Endodermal cell (in vitro differentiated cells): Measurements from ENCODE around the gene C8G. TPM values are rescaled to one million over a fixed set of nuclear protein-coding genes. Genes with fewer than 3 reads are reported as not detected.

Source experiments
- DNase-seq: peaks from one replicate; pipeline ENCODE4 v3.0.0-alpha.2; 2017
- H3K27ac ChIP-seq: 2 replicates; pipeline ENCODE4 v1.5.1; 2013; ENCODE audit warnings: mild to moderate bottlenecking, low read depth, low read length, moderate library complexity
- H3K27me3 ChIP-seq: 2 replicates; pipeline ENCODE4 v1.6.1; 2013; ENCODE audit warnings: mild to moderate bottlenecking, low read length, moderate library complexity; ENCODE audit not compliant: insufficient read depth, control insufficient read depth, poor library complexity, severe bottlenecking
- H3K36me3 ChIP-seq: 2 replicates; pipeline ENCODE4 v1.7.0; 2013; ENCODE audit warnings: mild to moderate bottlenecking, low read length, moderate library complexity; ENCODE audit not compliant: control insufficient read depth, insufficient read depth
- H3K4me1 ChIP-seq: one replicate; pipeline ENCODE4 v1.7.0; 2013; ENCODE audit warnings: low read length; ENCODE audit not compliant: control insufficient read depth, insufficient read depth
- H3K4me3 ChIP-seq: 2 replicates; pipeline ENCODE4 v1.5.1; 2013; ENCODE audit warnings: mild to moderate bottlenecking, low read length, moderate library complexity
- H3K9ac ChIP-seq: 2 replicates; pipeline ENCODE4 v1.6.1; 2013; ENCODE audit warnings: mild to moderate bottlenecking, low read length, moderate library complexity; ENCODE audit not compliant: poor library complexity, severe bottlenecking; ENCODE audit errors: extremely low read depth
- H3K9me3 ChIP-seq: 2 replicates; pipeline ENCODE4 v1.6.1; 2013; ENCODE audit warnings: mild to moderate bottlenecking, low read length, moderate library complexity; ENCODE audit not compliant: control insufficient read depth
- H3K27ac Mint-ChIP-seq: 2 replicates; pipeline ENCODE4 v1.8.0; 2020; ENCODE audit warnings: mixed read lengths
- H3K27me3 Mint-ChIP-seq: 2 replicates; pipeline ENCODE4 v1.8.0; 2021; ENCODE audit warnings: mild to moderate bottlenecking, mixed read lengths; ENCODE audit not compliant: insufficient read depth
- H3K36me3 Mint-ChIP-seq: 2 replicates; pipeline ENCODE4 v1.8.0; 2020; ENCODE audit warnings: low read depth, mixed read lengths
- H3K4me1 Mint-ChIP-seq: 2 replicates; pipeline ENCODE4 v1.8.0; 2020; ENCODE audit warnings: mixed read lengths
- H3K4me3 Mint-ChIP-seq: 2 replicates; pipeline ENCODE4 v1.8.0; 2020; ENCODE audit warnings: mild to moderate bottlenecking, moderate library complexity, mixed read lengths
- H3K9me3 Mint-ChIP-seq: 2 replicates; pipeline ENCODE4 v1.8.0; 2020; ENCODE audit warnings: mild to moderate bottlenecking, mixed read lengths
- WGBS, 2 experiments: methylation state at CpG; one replicate each; pipeline versions ENCODE4 v1.1.5 to v1.1.7; 2013; ENCODE audit warnings: missing lambda C conversion rate in 2 of 2, mixed read lengths in 1 of 2; ENCODE audit not compliant: insufficient coverage in 1 of 2, insufficient read length in 1 of 2; 5-methylcytosine and 5-hydroxymethylcytosine counted together
- total RNA-seq, 2 donors: library from RNA; stranded (reverse); fragmentation: NEBNext Ultra II Directional in 1 of 2; extraction: Animal tissue kit (Norgen Biotek cat#: 25700) in 1 of 2; gene quantifications; 2 replicates in 1 of 2; 3 replicates in 1 of 2; pipeline ENCODE4 v1.2.1, GENCODE V29; 2021
- TF ChIP-seq, protein P1 (sequence below): fragments of 200-600 bp; sonication (generic); conservative IDR thresholded peaks from 2 replicates; pipeline ENCODE4 v1.5.0; 2021; ENCODE audit warnings: antibody characterized with exemption, mild to moderate bottlenecking

C8G gene
- total RNA-seq, 2 donors from 2014 or later, result 1.2 to 1.6 TPM

DNA sequence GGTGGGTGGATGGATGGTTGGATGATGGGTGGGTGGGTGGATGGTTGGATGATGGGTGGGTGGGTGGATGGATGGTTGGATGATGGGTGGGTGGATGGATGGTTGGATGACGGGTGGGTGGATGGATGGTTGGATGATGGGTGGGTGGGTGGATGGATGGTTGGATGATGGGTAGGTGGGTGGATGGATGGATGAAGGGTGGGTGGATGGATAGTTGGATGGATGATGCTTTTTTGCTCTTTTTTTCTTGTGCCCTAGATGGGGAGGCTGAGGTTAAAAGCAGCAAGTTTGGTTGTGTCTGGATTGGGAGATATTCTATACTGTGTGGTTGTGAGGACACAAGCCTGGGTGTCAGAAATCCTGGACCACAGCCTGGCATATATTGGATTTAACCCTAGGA lies 12.4 kb downstream of the C8G start:
- Mint-ChIP-seq H3K4me1 (no peaks in the 10 kb centered on the region), H3K4me3 (no peak overlapping the region), H3K27me3 (peaks cover 4% of the 10 kb centered on the region), H3K9me3 (no peaks in the 10 kb centered on the region), H3K27ac (no peak overlapping the region), H3K36me3 (no peaks in the 10 kb centered on the region)
- Histone ChIP-seq H3K9ac (no peak overlapping the region), H3K4me3 (no peak overlapping the region), H3K36me3 (no peaks in the 10 kb centered on the region), H3K4me1 (no peaks in the 10 kb centered on the region), H3K9me3 (no peaks in the 10 kb centered on the region), H3K27ac (no peak overlapping the region), H3K27me3 (no peaks in the 10 kb centered on the region)
- WGBS, 2 experiments, result 91% methylated on average over 1 of the region's 1 CpG; no CpG with 5 or more reads in 1 of the 2 experiments
- TF ChIP-seq, protein P1, sequence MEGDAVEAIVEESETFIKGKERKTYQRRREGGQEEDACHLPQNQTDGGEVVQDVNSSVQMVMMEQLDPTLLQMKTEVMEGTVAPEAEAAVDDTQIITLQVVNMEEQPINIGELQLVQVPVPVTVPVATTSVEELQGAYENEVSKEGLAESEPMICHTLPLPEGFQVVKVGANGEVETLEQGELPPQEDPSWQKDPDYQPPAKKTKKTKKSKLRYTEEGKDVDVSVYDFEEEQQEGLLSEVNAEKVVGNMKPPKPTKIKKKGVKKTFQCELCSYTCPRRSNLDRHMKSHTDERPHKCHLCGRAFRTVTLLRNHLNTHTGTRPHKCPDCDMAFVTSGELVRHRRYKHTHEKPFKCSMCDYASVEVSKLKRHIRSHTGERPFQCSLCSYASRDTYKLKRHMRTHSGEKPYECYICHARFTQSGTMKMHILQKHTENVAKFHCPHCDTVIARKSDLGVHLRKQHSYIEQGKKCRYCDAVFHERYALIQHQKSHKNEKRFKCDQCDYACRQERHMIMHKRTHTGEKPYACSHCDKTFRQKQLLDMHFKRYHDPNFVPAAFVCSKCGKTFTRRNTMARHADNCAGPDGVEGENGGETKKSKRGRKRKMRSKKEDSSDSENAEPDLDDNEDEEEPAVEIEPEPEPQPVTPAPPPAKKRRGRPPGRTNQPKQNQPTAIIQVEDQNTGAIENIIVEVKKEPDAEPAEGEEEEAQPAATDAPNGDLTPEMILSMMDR, result no peak
- no peak for DNase-seq

DNA sequence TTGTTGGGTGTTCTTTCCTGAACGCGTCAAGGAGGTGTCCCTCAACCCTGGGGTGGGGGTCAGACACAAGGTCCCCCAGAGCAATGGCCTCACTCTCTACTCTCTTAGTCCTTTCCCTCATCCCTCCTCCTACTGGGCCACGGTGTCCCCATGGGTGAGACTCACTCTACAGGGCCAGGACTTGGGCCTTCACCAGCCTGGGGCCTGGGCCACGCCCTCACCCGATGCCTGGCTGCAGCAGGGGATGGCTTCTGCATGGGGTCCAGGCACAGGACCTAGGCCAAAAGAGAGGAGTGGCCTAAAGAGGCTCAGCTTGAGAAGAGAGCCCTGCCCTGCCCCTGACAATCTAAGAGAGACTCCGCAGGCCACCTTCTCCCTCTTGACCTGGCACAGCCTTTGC lies 12.9 kb downstream of the C8G start:
- H3K27me3 ChIP-seq, result no peaks in the 10 kb centered on the region
- no peak for DNase-seq

DNA sequence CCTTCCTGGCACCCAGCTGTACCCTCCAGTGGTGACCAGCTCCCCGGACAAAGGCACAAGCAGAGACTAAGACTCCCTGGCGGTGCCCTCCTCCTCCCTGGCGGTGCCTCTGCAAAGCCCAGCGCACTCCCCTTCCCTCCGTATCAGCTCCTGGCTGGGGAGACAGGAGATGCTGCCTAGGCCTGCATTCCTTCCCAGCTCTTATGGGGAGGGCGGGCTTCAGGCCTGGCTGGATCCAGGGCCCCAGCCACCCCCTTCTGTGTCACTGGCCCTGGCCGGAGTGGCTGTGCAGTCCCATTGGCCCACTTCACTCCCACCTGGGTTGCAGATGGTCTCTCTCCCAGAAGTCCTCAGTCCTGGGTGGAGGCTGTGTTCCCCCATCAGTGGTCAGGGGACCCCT lies 13.4 kb downstream of the C8G start:
- Histone ChIP-seq H3K9ac (no peak overlapping the region), H3K27me3 (no peaks in the 10 kb centered on the region), H3K4me1 (no peaks in the 10 kb centered on the region), H3K36me3 (no peaks in the 10 kb centered on the region), H3K27ac (no peak overlapping the region), H3K9me3 (no peaks in the 10 kb centered on the region), H3K4me3 (no peak overlapping the region)
- H3K4me3 Mint-ChIP-seq, result no peak overlapping the region
- 85 to 88% methylated on average over 4 to 7 of the region's 7 CpGs for WGBS, 2 experiments
- no peaks in the 10 kb centered on the region for H3K4me1 Mint-ChIP-seq
- H3K36me3 Mint-ChIP-seq, result no peaks in the 10 kb centered on the region
- TF ChIP-seq, protein P1, result no peak
- DNase-seq, result no peak
- no peak overlapping the region for H3K27ac Mint-ChIP-seq
- H3K27me3 Mint-ChIP-seq, result peaks cover 5% of the 10 kb centered on the region
- H3K9me3 Mint-ChIP-seq, result no peaks in the 10 kb centered on the region

More for the DNA sequence above, 12.9 kb downstream of the C8G start:
- Mint-ChIP-seq H3K4me1 (no peaks in the 10 kb centered on the region), H3K27me3 (peaks cover 5% of the 10 kb centered on the region), H3K9me3 (no peaks in the 10 kb centered on the region), H3K36me3 (no peaks in the 10 kb centered on the region), H3K27ac (no peak overlapping the region), H3K4me3 (no peak overlapping the region)
- H3K4me3 ChIP-seq, result no peak overlapping the region
- H3K4me1 ChIP-seq, result no peaks in the 10 kb centered on the region
- no peaks in the 10 kb centered on the region for H3K36me3 ChIP-seq
- no peak overlapping the region for H3K9ac ChIP-seq
- 77 to 97% methylated on average over 4 to 6 of the region's 6 CpGs for WGBS, 2 experiments
- no peak overlapping the region for H3K27ac ChIP-seq
- TF ChIP-seq, protein P1, result no peak
- H3K9me3 ChIP-seq, result no peaks in the 10 kb centered on the region
